Kidney (tissue), 14 donors: Measurements from ENCODE around the gene ADGRE2. TPM values are rescaled to one million over a fixed set of nuclear protein-coding genes. Genes with fewer than 3 reads are reported as not detected.

Source experiments
- DNase-seq, 5 donors: peaks; one replicate each; pipeline ENCODE4 v3.0.0-alpha.2; 2013 to 2020
- FAIRE-seq: peaks from 2 replicates; lab custom pipeline; 2012; peaks lifted over from hg19 to GRCh38; lab: Jason Lieb, UNC
- H3K27ac ChIP-seq, 2 donors: one replicate each; pipeline ENCODE4 v1.7.0; 2013; ENCODE audit warnings: low read depth in 2 of 2, low read length in 2 of 2, inconsistent platforms in 1 of 2
- H3K27me3 ChIP-seq: one replicate; pipeline ENCODE4 v1.7.1; 2013; ENCODE audit warnings: low read length, inconsistent platforms; ENCODE audit not compliant: control insufficient read depth, insufficient read depth
- H3K36me3 ChIP-seq, 3 donors: one replicate each; pipeline versions ENCODE4 v1.7.0 to v1.7.1; 2013; ENCODE audit warnings: low read length in 3 of 3, control low read depth in 1 of 3, inconsistent platforms in 1 of 3; ENCODE audit not compliant: insufficient read depth in 3 of 3, control insufficient read depth in 2 of 3
- H3K4me1 ChIP-seq, 3 donors: one replicate each; pipeline versions ENCODE4 v1.7.0 to v1.7.1; 2013; ENCODE audit warnings: low read length in 3 of 3, inconsistent platforms in 1 of 3, low read depth in 1 of 3; ENCODE audit not compliant: control insufficient read depth in 2 of 3, insufficient read depth in 2 of 3
- H3K4me3 ChIP-seq, 3 donors: one replicate each; pipeline versions ENCODE4 v1.7.0 to v1.8.1; 2013; ENCODE audit warnings: low read length in 3 of 3, control low read depth in 1 of 3, inconsistent platforms in 1 of 3
- H3K9ac ChIP-seq, 3 donors: one replicate each; pipeline versions ENCODE4 v1.7.0 to v1.7.1; 2013; ENCODE audit warnings: low read length in 3 of 3, control low read depth in 1 of 3, inconsistent platforms in 1 of 3
- H3K9me3 ChIP-seq, 3 donors: one replicate each; pipeline versions ENCODE4 v1.7.0 to v1.7.1; 2013; ENCODE audit warnings: low read length in 3 of 3, control low read depth in 1 of 3, inconsistent platforms in 1 of 3; ENCODE audit not compliant: control insufficient read depth in 2 of 3, insufficient read depth in 1 of 3
- CTCF ChIP-seq: IDR thresholded peaks from 3 replicates; pipeline ENCODE4 v1.5.1; 2012; ENCODE audit warnings: mild to moderate bottlenecking, moderate library complexity, borderline replicate concordance; ENCODE audit not compliant: insufficient read depth; ENCODE audit errors: extremely low read depth
- intact Hi-C: fragments of 100-400 bp; cut with DNase I; formaldehyde crosslinking; loops from one replicate; pipeline ENCODE4 v1.11.1; 2022
- polyA plus RNA-seq: library from polyadenylated mRNA; stranded (reverse); fragments of 350-450 nt; fragmentation: Illumina TruSeq; extraction: RNeasy Lipid Tissue Mini Kit (QIAGEN cat#74804); gene quantifications from one replicate; pipeline ENCODE4 v1.2.3, GENCODE V29; 2014; ENCODE audit warnings: low read depth, low replicate concordance; ENCODE audit not compliant: insufficient read depth
- total RNA-seq: library from RNA; stranded (reverse); fragmentation: NEBNext Ultra II Directional; extraction: Animal tissue kit (Norgen Biotek cat#: 25700); gene quantifications from one replicate; pipeline ENCODE4 v1.2.1, GENCODE V29; 2021
- donor health status: control.
- donor health status: control.
- donor health status: control.
- donor health status: control.
- donor health status: control.
- donor health status: DM: yes; HTN: yes; CAD: no.
- donor health status: Normal renal cell carcinoma (clear cell type).

Gene ADGRE2
- total and polyA plus RNA-seq, 2 donors from 2014 or later = 0.15 to 10.4 TPM

DNA sequence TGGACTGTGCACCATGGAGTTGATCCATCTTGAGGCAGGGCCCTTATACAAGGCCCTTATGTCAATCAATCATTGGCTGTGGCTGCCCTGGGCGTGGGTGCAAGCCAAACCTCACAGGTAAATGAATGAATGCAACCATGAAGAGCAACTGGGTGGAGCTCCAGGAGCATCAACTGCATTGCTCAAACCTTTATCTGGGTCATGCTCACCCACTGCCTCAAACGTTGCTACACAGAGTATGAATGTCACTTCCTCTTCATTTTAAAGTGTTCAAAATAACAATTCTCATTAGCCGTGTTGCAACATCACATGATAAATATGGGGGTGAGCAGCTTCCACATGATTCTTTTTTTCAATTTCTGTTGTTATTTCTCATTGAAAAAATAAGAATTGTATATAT, 94.9 kb downstream of the ADGRE2 start:
- Histone ChIP-seq H3K27ac (no peak overlapping the region), H3K9ac (no peak overlapping the region), H3K27me3 (no peaks in the 10 kb centered on the region), H3K4me3 (no peak overlapping the region), H3K4me1 (no peaks in the 10 kb centered on the region), H3K36me3 (no peaks in the 10 kb centered on the region), H3K9me3 (no peaks in the 10 kb centered on the region)
- no peak for TF ChIP-seq CTCF
- FAIRE-seq = no peak
- DNase-seq = no peak
- intact Hi-C loops = loop anchor here (10.0 kb wide), 1 partner anchor 109 kb away; the partner anchor contains the start of gene NDUFB7

Other genes starting within 250 kb of the ADGRE2 start
- 132 TPM for gene TECR, start 249.0 kb downstream of the ADGRE2 start, total RNA-seq
- 280 TPM for gene TECR, start 249.0 kb downstream of the ADGRE2 start, polyA plus RNA-seq
- 146 TPM for gene NDUFB7, start 206.5 kb downstream of the ADGRE2 start, total RNA-seq
- gene NDUFB7, start 206.5 kb downstream of the ADGRE2 start, polyA plus RNA-seq = 894 TPM
- 0.76 TPM for gene CLEC17A, start 195.5 kb downstream of the ADGRE2 start, total RNA-seq
- not detected for gene CLEC17A, start 195.5 kb downstream of the ADGRE2 start, polyA plus RNA-seq
- 0.25 TPM for gene ADGRE3, start 103.7 kb downstream of the ADGRE2 start, total RNA-seq
- gene ADGRE3, start 103.7 kb downstream of the ADGRE2 start, polyA plus RNA-seq = not detected
- 20.8 TPM for gene ZNF333, start 88.5 kb downstream of the ADGRE2 start, total RNA-seq
- gene ZNF333, start 88.5 kb downstream of the ADGRE2 start, polyA plus RNA-seq = 4.1 TPM
- not detected for gene OR7A5, start 56.6 kb upstream of the ADGRE2 start, total RNA-seq
- not detected for gene OR7A5, start 56.6 kb upstream of the ADGRE2 start, polyA plus RNA-seq
- 0.19 TPM for gene OR7C1, start 56.6 kb upstream of the ADGRE2 start, total RNA-seq
- gene OR7C1, start 56.6 kb upstream of the ADGRE2 start, polyA plus RNA-seq = not detected
- gene OR7A10, start 70.4 kb upstream of the ADGRE2 start, total RNA-seq = not detected
- gene OR7A10, start 70.4 kb upstream of the ADGRE2 start, polyA plus RNA-seq = not detected
- gene OR7A17, start 107.6 kb upstream of the ADGRE2 start, total RNA-seq = not detected
- not detected for gene OR7A17, start 107.6 kb upstream of the ADGRE2 start, polyA plus RNA-seq
- gene OR7C2, start 162.9 kb upstream of the ADGRE2 start, total RNA-seq = not detected
- not detected for gene OR7C2, start 162.9 kb upstream of the ADGRE2 start, polyA plus RNA-seq
- gene SLC1A6, start 201.3 kb upstream of the ADGRE2 start, total RNA-seq = not detected
- not detected for gene SLC1A6, start 201.3 kb upstream of the ADGRE2 start, polyA plus RNA-seq